Effector CD8-positive, alpha-beta T cell (primary cell): ENCODE measurements around the gene BCL3.
"Not testable (repeated sequence)": the region's sequence is repeated elsewhere in the genome, so short reads cannot be mapped to it uniquely, and the experiment has no call there.

ENCODE experiments used
- DNase-seq: peaks from one replicate; lab custom pipeline; 2025; lab: John Stamatoyannopoulos, UW

BCL3 gene

DNA sequence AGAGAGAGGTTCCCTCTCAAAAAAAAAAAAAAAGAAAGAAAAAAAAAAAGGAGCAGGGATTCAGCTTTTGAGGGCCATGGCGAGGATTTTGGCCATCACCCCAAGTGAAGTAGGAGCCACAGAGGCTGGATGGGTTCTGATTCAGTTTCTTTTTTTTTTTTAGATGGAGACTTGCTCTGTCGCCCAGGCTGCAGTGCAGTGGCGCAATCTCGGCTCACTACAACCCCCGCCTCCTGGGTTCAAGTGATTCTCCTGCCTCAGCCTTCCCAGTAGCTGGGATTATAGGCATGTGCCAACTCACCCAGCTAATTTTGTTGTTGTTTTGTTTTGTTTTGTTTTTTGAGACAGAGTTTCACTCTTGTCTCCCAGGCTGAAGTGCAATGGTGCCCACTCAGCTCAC is 27.1 kb upstream of the BCL3 start:
- not testable (repeated sequence) for DNase-seq

DNA sequence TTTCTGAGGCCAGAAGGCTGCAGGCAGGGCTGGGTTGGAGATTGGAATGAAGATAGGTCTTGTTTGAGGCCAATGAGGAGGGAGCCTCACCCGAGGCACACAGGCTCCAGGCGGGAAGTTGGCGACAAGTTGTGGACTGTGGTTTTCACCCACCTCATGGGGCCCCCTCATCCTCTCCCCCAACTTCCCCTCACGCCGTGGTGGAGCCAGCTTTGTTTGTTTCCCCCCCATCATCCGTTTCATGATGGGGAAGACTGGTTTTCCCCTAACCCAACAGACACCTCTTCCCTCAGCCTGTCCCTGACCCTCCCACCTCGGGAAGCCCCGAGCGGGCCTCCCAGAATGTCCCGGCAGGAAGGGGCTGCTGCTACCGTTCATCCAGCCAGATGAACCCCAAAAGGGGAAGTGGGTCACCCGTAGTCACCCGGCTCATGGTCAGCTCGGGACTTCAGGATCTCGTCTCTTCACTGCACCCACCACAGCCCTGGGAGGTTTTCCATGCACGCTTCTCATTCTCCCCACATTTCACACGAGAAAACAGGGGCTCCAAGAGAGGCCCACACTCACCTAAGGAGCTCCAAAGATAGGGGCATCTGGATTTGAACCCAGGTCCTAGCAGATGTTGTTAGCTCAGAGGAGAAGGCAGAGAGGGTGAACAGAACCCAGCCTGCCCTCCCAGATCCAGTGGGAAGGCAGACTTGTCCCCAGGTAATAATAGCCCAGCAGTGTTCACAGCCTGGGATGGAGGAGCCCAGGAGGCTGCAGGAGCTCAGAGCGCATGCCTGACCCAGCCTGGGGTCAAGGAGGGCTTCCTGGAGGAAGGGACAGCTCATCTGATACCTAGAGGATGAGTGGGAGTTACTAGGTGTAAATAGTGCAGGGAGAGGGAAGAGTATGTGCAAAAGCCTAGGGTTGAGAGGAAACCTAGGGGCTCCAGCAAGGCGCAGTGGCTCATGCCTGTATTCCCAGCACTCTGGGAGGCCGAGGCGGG is 26.1 kb upstream of the BCL3 start:
- DNase-seq: no peak

DNA sequence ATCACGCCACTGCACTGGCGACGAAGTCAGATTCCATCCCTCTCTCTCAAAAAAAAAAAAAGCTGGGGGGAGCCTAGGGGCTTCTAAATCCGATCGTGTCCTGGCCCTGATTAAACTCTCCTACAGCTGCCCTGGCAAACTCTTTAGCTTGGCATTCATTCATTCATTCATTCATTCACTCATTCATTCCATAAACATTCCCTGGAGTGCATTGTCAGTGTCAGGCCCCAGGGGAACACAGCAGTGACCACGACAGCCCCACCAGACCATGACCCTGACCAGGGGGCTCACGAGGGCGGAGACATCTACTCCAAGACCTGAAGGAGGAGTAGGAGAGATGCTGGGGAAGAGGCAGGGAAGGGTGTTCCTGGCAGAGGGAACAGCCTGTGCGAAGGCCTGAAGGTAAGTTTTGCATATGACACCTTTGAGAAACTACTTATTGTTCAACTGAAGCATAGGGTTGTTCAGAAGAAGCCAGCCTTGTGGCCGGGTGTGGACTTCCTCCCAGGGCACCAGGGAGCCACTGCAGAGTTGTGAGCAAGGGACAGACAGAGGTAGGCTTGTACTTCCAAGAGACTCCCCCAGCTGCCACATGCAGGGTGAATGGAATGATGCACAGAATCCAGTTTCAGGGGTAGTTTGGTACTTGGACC is 25.1 kb upstream of the BCL3 start:
- no peak for DNase-seq

DNA sequence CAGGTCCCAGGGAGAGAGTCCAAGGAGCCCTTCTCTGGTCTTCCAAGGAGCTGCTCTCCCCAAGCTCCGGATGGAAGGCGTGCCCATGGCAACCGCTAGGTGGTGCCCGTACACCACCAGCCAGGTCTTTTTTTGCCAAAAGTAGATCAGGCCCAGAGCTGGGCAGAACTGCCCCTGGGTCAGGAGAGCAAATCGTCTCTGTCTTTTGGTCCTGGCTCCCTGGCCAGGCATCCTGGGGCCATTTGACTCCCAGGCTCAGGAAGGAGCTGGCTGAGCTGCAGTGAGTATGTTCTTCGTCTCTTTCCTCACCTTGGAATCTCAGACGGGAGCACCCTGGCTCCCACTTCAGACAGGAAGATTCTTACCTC is 24.6 kb upstream of the BCL3 start:
- DNase-seq: peak; percentile 73

DNA sequence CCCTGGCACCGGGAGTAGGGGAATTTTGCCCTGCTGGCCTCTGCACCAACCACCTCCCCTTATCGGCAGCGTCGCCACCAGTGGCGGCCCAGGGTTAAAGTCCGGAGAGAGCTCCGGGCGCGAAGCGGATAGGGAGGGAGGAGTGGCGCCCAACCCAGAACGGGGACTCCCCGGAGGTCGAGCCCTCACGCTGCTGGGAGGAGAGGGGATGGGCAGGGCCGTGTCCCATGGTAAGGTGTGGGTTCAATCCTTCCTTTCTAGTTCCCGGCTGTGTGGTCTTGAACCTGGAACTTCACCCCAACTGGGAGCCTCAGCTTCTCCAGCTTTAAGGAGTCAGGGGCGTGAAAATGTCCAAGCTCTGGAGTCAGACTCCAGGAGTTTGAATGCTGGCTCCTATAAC is 23.3 kb upstream of the BCL3 start:
- DNase-seq: no peak

DNA sequence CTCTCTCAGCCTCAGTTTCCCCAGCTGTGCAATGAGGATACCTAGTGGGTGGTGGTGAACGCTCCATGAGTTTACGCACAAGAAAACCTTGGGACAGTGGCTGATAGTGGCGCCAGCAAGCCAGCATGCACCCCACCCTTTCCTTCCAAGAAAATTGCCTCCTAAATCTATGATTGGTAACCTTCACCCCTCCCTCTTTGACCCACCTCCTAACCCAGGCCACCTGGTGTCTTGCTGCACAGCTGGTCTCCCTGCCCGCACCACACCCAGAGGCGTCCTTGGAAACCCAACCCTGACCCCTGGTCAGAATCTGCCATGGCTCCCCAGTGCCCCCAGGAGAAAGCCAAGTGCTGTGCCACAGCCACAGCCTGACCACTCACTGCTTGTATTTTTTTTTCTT is 22.8 kb upstream of the BCL3 start:
- DNase-seq: no peak

DNA sequence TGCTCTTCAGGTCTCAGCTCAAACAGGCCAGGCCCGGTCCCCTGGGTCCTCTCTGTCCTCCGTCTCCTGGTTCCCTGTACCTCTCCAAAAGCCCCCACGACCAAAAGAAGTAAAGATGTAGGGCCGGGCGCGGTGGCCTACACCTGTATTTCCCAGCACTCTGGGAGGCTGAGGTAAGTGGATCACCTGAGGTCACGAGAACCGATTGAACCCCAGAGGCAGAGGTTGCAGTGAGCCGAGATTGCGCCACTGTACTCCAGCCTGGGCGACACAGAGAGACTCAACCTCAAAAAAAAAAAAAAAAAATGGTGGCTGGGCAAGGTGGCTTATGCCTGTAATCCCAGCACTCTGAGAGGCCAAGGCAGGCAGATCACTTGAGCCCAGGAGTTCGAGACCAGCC is 22.0 kb upstream of the BCL3 start:
- no peak for DNase-seq

DNA sequence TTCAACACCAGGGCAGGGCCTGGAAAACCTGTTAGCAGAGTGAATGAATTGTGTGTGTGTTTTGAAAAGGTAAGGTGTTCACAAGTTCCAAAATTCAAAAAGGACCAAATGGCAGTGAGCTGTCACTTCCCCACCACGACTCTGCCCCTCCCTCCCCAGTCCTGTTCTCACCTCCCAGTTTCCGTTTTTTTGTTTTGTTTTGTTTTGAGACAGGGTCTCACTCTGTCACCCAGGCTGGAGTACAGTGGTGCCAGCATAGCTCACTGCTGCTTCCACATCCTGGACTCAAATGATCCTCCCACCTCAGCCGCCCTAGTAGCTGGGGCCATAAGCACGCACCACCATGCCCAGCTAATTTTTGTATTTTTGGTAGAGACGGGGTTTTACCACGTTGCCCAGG is 20.3 kb upstream of the BCL3 start:
- DNase-seq: no peak

DNA sequence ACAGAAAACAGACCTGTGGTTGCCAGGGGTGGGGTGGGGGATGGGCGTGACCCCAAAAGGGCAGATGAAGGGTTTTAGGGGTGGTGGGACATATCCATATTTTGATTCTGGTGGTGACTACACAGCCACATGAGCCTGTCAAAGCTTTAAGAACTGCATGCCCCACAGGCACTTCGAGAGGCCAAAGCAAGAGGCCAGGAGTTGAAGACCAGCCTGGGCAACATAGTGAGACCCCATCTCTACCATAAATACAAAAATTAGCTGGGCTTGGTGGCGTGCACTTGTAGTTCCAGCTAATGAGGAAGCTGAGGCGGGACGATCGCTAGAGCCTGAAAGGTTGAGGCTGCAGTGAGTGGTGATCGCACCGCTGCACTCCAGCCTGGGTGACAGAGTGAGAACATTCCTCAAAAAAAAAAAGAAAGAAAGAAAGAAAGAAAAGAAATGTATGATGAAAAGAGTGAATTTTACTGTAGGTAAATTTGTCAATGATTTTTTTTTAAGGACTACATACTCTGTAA is 18.9 kb upstream of the BCL3 start:
- no peak for DNase-seq

DNA sequence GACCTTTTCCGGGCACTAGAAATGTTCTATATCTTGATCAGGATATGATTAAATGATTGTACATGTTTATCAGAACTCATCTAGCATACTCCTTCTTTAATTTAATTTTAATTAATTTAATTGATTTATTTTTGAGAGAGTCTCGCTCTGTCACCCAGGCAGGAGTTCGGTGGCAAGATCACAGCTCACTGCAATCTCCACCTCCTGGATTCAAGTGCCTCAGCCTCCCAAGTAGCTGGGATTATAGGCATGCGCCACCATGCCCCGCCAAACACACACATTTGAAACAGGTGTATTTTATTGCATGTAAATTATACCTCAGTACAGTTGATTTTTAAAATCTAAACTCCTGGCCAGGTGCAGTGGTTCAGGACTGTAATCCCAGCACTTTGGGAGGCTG is 17.4 kb upstream of the BCL3 start:
- no peak for DNase-seq

DNA sequence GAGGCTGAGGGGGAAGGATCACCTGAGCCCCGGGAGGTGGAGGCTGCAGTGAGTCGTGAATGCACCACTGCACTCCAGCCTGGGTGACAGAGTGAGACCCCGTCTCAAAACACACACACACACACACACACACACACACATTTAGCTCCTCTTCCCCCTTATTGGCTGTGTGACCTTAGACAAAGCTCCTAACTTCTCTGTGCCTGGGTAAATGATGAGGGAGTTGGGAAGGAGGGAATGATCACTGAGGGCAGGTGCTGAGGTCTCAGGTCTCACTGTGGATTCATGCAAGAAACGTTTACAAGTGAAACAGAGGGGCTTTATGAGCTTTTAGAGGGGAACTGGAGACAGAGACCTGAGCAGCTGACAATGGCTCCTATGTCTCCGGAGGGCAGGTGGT is 16.9 kb upstream of the BCL3 start:
- no peak for DNase-seq

DNA sequence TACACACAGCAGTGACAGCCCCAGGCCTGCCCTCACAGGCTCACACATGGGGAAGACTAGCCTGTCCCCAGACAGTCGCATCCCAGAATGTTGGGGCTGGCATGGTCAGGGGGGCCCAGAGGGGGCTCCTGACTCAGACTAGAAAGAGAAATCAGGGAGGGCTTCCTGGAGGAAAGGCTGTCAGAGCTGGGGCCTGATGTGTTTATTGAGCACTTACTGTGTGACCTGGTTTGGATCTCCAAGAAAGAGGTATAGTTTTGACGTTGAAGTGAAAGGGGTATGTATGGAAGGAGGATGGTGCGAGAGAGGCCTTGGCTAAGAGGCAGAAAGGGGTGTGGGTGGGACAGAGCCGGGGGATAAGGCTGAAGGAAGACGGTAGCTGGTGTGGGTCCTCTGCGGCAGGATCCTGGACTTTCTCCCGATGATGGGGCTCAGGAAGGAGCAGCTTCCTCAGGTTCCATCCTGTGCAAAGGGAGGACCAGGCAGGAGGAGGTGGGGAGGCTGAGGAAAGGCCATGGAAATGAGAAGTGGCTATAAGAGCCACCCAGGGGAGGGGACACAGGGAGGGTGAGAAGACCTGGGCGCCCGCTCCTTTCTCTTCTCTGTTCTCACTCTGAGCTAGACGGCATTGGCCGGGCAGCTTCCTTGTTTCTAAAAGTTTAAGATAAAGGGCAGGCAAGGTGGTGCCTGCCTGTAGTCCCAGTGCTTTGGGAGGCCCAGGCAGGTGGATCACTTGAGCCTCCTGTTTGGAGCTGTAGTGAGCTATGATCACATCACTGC is 16.1 kb upstream of the BCL3 start:
- no peak for DNase-seq

DNA sequence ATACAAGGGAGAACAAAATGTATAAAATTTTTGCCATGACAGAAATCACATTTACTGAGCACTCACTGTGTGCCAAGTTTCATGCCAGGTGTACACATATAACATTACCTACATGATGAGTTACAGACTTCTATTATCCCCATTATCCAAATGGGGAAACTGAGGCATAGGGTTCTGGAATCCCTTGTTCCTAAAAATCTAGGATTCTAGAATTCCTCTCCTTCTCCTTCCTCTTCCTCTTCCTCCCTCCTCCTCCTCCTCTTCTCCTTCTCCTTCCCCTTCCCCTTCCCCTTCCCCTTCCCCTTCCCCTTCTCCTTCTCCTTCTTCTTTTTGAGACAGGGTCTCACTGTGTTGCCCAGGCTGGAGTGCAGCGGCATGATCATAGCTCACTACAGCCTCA is 14.2 kb upstream of the BCL3 start:
- no peak for DNase-seq

DNA sequence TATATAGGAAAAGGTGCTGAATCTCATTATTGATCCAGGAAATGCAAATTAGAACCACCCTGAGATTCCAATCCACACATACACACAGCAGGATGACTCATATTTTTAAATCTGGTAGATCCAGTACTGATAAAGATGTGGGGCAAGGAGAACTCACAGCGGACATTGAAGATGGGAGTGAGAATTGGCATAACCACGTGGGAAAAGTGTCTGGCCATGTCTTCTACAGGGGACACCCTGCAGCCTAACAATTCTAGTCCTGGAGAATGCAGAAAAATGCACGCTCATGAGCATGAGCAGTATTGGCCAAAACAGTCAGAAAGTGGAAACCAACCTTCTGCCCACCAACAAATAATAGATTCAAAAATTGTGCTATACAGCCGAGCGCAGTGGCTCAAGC is 13.5 kb upstream of the BCL3 start:
- DNase-seq: no peak

DNA sequence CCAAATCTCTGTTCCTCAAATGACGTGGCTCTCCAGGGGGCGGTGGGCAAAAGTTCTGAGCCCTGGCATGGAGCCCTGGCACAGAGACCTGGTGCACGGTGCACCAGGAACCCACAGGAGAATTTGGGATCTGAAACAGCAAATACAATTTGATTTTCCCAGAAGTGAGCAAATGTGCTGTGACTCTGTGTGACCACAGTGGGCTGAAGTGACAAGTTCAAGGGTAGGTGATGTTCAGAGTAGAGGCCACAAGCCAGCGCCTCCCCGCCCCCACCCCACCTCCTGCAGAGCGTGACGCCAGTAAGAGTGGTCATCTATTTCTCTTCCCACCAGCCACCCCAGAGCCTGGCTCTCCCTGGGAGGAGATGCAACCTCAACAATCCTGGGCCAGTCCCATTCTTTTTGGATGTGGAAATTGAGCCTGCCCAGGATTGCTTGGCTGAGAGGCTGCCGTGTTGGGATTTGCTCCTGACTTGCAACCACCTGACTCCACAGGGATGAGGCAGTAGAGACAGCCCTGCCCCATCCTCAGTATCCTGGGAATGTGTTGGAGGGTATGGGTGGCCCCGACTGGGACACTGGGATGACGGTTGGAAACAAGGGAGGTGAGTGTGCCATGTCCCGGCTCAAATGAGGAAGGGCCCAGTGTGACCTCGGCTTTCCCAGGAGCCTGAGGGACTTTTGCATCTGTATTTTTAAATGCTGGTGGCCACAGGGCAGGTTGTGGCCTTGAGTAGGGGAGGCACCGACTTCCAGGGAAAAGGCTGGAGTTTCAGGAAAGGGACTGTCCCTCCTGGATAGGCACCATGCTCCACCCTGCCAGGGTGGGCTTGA is 11.1 kb upstream of the BCL3 start:
- no peak for DNase-seq

DNA sequence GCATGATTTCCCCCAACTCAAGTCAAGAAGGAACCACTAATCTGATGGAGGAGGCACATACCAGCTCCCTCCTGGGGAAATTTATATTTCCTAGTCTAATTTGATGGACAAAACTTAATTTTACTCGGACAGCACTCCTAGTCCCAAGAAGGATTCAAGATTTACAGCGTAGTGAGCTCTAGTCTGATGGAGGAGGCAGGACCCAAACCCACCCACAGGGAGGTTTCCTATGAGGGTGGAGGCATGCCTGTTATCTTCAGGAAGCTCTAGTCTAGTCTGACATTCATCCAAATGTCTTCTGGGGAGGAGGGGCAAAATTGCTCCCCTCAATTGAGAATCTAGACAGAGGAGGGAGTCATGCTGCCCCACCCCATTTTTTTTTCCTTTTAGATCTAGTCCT is 10.4 kb upstream of the BCL3 start:
- DNase-seq: no peak

DNA sequence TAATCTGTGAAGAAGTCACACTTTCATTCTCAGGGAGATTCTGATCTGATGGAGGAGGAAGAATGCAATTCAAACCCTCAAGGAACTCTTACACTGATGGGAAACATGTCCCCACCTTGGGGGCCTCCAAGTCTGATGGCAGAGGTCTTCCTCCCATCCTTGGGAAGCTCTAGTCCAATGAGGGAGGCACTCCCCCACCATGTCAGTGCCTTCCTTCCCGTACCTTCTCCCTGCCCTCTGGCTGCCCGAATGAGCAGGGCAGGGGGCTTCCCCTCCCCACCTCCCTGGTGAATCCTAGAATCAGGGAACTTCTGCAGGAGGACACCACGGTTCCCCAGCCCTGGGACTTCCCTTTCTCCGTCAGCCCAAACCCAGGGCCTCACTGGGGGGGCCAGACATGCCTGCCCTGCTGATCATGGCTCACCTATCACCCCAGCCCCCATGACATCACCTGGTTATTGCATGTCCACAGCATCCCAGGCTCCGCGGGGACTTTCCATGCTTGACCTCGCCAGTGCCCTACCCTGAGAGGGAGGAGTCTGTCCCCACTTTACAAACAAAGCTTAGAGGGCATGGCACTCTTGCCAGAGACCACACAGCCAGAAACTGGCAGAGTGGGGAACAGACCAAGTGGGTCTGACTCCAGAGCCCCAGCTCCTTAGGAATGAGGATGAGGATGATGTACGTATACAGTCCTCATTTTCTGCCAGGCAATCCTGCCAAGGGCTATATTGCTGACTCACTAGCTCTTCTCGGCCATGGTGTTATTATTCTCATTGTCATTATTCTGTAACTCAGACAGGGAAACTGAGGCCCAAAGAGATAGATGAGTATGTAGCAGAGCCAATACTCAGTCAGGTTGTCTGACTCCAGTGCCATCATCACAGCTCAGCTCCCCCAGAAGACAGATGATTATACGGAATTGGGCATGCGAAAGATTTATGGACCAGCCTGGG is 9.6 kb upstream of the BCL3 start:
- no peak for DNase-seq

DNA sequence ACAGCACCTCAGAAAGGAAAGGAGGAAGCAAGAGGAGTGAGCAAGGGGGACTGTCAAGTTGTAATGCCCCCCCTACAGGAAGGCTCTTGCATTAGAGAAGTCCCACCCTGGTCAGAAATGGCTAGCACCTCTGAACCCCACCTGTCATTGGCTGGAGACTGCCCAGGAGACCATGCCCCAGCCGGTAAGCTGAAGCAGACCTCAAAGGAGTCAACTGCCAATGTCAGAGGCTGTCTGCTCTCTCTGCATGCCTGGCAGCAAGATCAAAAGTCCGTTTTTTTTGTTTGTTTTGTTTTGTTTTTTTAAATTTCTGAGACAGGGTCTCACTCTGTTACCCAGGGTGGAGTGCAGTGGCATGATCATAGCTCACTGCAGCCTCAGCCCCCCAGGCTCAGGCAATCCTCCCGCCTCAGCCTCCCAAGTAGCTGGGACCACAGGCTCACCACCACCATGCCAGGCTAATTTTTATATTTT is 8.1 kb upstream of the BCL3 start:
- no peak for DNase-seq

DNA sequence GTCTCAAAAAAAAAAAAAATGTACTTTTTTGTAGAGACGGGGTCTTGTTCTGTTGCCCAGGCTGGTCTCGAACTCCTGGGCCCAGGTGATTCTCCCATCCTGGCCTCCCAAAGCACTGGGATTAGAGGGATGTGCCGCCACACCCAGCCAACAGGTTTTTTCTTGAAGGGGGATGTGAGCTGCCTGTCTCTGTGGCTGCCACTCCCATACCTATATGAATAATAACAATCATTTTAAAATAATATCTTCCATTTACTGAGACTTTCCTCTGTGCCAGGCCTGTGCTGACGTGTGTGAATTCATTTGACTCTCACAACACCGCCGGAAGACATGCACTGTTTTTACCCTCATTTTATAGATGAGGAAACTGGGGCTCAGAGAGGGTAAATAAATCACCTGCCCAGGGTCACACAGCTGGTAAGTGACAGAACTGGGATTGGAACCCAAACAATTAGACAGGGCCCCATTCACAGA is 7.2 kb upstream of the BCL3 start:
- DNase-seq: no peak

DNA sequence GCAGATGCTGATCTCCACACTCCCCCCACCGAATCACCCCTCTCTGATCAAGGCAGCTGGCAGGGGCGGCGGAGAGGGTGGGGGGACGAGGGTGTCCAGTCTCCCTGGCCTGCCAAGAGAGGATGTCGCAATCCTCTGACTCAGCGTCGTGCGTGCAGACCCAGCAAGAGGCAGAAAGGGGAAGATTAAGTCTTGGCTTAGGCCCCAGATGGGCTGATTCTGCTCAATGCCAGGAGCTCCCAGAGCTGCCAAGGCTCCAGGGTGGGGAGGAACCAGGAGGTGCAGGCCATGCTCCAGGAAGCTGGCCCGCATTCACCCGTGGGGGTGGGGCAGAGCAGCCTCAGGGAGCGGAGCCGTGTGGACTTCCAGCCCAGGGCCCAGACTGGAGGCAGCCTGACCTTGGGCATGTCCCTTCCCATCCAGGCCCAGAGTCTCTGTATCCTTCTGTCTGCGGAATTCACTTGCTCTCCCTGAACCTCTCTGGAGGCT is 6.6 kb upstream of the BCL3 start:
- DNase-seq: no peak
